ENCODE data around the gene DSN1. TPM values are rescaled to one million over a fixed set of nuclear protein-coding genes. Genes with fewer than 3 reads are reported as not detected.

The DSN1 gene
- total RNA-seq, 1 experiment from 2014 or later: 27.2 TPM

GRCh38 chr20:36703530-36703929, 70.0 kb downstream of the DSN1 start:
- no peaks in the 10 kb centered on the region for H3K9me3 ChIP-seq (ENCODE audit: control insufficient read depth, insufficient read depth, low read depth, low read length)
- no peak for DNase-seq (ENCODE audit: low read depth, low spot score)
- no peaks in the 10 kb centered on the region for H3K27me3 ChIP-seq (ENCODE audit: control insufficient read depth, insufficient read depth, low read length)
- H3K27ac ChIP-seq (ENCODE audit: low read length): no peak overlapping the region
- intact Hi-C loops (cut with micrococcal nuclease; ENCODE audit: unreplicated experiment): no loop called here
- in situ Hi-C loops (cut with HindIII; ENCODE audit: low pct_unique_long_range_greater_than_20kb, low sequenced_read_pairs): no loop called here
- H3K36me3 ChIP-seq (ENCODE audit: control insufficient read depth, insufficient read depth, low read length): no peaks in the 10 kb centered on the region
- no peaks in the 10 kb centered on the region for H3K4me1 ChIP-seq (ENCODE audit: control insufficient read depth, insufficient read depth, low read length)
- H3K4me3 ChIP-seq (ENCODE audit: low read depth in 2 of 2, low read length in 2 of 2): no peak overlapping the region
- ATAC-seq: no peak
- TF ChIP-seq POLR2AphosphoS5 (IDR thresholded peaks at IDR 0.05; ENCODE audit: low read depth, low read length): no peak
- ChIA-PET CTCF (no interaction called here), POLR2A (no interaction called here)
- BruUV-seq (replicated peaks): no TSS peak

Other genes starting within 250 kb of the DSN1 start
- 107 TPM for gene MYL9, start 232.2 kb downstream of the DSN1 start, total RNA-seq (2021; ENCODE audit: unreplicated experiment)
- 18.0 TPM for gene TGIF2, start 200.2 kb downstream of the DSN1 start, total RNA-seq (2021; ENCODE audit: unreplicated experiment)
- 118 TPM for gene RAB5IF, start 168.0 kb downstream of the DSN1 start, total RNA-seq (2021; ENCODE audit: unreplicated experiment)
- 0.13 TPM for gene SLA2, start 127.6 kb downstream of the DSN1 start, total RNA-seq (2021; ENCODE audit: unreplicated experiment)
- gene NDRG3, start 27.7 kb downstream of the DSN1 start, total RNA-seq (2021; ENCODE audit: unreplicated experiment): 36.0 TPM
- gene TLDC2, start 102.4 kb upstream of the DSN1 start, total RNA-seq (2021; ENCODE audit: unreplicated experiment): not detected
- gene SAMHD1, start 177.9 kb upstream of the DSN1 start, total RNA-seq (2021; ENCODE audit: unreplicated experiment): 16.8 TPM

Data from Panc1 (cell line).